ENCODE measurements around the gene MALT1.

Gene MALT1

DNA sequence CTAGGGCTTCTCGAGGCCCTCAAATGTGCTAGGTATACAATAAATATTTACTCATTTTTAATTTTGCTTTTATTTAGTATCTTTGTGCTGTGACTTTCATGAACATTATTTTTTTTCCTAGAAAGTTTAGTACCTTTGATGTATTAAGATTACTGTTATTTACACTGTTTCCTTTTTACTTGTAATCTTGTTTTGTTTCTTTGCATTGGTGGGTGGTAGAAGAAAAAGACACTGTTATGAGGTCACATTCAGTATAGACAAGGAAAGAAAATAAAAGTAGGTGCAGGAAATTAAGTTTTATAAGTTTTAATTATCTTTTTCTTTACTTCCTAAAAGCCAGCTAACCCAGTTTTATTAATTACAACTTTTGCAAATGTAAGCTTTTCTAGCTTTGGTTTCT is 23.0 kb downstream of the MALT1 start:
- no peak for DNase-seq

DNA sequence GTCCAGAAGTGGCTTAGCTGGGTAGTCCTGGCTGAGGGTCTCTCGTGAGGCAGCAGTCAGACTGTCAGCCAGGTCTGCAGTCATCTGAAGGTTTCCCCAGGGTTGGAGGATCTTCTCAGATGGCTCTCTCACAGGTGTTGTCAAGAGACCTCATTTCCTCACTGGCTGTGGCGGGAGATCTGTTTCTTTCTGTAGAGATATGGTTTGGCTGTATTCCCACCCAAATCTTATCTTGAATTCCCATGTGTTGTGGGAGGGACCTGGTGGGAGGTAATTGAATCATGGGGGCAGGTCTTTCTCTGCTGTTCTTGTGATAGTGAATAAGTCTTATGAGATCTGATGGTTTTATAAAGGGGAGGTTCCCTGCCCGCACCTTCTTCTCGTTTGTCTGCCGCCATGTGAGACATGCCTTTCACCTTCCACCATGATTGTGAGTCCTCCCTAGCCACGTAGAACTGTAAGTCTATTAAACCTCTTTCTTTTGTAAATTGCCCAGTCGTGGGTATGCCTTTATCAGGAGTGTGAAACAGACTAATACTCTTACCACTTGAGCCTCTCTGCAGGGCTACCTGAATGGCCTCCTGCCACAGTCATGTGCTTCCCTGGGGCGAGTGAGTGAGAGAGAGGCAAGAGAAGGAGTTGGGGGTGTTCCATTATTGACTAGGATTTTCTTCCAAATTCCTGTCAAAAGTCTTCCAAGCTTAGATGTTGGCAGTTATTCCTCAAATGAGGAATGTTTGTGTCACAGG is 23.6 kb downstream of the MALT1 start:
- DNase-seq, result no peak

DNA sequence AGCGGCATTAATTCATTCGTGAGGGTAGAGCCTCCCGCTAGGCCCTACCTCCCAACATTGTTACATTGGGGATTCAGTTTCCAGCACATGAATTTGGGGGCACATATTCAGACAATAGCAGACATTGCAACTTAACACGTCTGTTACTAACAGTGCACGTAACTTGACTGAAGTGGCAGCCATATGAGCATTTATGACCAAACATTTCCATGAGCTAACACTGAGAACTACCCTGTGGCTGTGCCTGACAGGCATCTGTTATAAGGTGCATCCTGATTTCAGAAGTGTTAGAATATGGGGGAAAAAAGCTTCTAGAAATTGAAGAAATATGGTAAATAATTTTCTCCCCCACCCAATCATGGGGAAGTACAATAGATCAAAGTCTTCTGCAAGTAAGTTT is 24.5 kb downstream of the MALT1 start:
- no peak for DNase-seq

DNA sequence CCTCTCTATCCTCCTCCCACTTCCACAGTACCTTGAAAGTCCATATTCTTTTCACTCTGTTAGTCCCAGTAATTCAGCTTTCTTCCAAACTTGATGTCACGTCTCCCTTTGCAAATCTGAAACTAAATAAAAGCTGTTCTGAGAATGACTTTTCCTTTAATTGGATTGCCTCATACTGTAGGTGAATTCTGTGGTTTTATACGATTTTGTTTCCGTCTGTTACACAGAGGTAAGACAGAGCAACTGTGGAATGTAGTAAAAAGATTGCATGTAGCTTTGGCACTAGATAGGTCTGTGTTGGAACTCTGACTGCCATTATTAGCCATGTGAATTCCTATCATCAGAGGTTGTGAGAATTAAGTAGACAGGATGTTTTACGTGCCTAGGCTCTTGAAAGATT is 25.9 kb downstream of the MALT1 start:
- DNase-seq, result no peak

DNA sequence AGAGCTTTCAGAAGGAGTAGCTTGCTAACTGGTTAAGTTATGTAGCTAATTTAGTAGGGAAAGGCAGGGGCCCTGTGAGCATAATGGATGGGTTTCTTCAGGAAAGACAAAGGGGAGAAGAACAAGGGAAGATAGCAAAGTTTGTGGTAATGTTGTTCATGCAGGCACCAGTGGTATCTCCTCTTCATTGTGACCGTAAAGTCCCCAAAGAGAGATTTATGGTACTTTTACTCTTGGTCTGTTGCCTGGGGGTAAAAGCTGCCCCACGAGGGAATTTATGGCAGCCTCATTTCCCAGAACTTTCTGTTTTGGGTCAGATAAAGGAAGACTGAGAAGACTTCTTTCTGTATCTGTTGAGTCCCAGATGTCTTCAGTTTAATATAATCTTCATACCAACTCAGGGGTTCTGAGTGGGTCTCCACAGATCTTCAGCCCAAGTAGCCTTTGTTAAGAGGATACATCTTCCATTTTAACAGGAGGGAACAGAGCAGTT is 27.5 kb downstream of the MALT1 start:
- DNase-seq, result no peak

DNA sequence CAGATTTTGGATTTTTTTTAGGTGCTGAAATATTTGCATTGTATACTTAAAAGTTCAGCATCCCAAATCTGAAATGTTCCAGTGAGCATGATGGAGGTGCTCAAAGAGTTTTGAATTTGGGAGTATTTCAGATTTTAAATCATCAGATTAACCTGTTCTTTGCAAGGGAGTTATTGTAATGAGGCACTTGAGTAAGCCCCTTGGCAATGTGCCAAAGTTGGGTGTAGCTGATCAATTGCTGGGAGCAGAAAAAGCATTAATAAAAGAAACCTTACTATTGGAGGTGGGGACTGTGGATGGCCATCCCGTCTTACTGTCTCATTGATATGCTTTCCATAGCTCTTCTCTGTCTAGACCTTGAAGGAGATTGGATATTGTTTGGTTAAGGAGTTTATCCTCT is 28.3 kb downstream of the MALT1 start:
- DNase-seq, result no peak

DNA sequence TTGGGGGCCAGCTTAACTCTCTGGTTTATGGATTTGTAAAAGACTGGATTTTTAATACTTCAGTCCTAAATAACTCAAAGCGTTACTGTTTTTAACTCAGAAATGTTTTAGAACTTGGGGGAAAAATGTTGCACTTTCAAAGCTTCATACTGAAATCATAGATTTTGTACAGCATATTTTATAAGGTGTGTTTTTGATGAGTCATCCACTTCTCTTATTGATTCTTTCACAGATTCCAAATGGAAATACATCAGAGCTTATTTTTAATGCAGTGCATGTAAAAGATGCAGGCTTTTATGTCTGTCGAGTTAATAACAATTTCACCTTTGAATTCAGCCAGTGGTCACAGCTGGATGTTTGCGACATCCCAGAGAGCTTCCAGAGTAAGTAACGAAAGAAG is 28.9 kb downstream of the MALT1 start:
- DNase-seq, result no peak

DNA sequence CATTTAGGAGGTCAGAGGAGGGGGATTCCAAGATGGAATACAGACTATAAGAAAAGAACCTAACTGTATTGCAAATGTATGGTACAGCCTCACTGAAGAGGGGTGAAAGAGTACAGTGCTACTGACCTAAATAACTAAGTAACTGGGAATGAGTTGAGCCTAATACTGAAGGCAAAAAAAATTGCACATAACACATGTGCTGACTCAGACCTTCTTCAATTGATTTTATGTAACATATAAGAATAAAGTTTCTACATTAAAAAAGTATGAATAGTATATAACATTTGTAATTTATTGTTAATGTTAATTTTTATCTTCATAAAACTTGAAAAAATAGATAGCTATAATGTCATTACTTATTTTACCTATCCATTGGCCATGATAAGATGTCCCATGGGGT is 41.7 kb downstream of the MALT1 start:
- no peak for DNase-seq

DNA sequence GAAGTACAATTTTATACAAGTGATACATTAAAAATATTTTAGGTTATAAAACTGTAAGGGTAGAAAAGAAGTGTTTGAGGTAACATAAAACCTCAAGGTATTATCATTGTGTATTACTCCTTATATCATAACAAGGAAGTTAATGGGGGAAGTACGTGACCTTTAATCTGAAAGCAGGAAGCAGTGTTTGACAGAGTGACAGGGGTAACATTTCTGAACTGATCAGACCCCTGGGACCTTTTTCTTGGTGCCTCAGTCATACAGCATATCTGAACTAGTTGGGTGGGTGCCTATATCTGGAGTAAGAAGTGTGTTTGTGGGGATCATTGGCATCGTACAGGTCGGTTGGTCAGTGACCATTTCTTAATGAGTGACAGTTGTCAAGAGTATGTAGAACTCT is 43.0 kb downstream of the MALT1 start:
- DNase-seq, result no peak

DNA sequence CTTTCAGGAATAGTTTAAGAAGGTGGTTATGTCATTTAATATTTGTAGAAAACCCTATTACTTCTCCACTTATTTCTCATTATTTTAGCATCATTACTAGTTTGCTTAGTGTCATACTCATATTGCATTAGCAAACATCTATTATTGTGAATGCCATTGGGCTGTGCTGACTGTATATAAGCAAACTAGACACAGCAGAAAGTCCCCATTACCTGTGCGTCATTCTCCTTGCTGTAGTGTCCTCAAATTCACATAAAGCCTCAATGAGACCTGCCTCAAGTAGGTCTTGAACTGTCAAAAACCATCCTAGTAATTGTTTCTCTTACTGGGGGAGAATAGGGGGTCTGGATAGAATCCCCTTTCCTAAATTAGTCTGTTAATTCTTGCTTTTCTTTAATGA is 43.6 kb downstream of the MALT1 start:
- DNase-seq, result no peak

DNA sequence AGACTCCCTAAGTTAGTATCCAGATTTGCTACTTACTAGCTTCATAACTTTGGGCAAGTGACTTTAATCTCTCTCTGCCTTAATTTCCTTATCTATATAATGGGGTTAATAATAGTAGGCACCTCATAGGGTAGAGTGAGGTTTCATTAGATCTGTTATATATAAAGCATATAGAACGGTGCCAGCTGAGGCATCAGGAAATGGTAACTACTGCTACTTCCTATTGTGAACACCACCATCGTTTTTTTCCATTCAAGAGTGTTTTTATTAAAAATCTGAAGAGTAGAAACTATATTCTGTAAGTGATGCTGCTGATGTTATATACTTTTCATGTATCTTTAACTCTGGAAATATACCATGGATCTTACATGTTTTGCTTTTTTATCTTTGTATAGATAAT is 44.3 kb downstream of the MALT1 start:
- DNase-seq, result no peak

DNA sequence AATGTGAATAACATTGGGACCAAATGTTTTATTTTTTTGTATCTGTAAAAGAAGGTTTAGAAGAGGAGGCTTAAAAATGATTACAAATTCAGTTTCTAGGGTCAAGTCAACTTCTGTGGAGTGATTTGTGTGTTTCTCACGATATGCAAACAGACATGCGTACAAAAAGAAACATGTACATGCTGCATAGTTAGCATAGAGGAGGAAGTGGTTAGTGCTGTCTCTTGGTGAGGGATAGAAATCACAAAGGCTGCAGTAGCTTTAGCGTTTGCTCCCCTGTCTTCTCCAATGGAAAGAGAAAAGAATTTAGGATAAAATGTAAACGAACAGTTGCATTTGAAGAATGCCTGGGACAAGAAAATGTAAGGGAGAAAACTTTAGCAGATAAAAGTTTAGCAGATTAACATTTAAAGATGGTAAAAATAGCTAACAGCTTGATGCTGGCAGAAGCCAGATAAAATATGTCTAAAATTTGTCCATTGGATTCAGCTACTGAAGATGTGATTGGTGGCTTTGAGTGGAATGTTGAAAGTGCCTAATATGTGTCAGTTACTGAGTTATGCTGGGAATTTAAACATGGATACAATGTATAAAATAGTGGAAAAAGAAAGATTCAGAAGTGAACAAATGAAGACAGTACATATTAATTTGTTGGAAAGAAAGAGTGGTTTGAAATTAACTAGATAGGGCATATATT is 44.9 kb downstream of the MALT1 start:
- peak; percentile 7 for DNase-seq

DNA sequence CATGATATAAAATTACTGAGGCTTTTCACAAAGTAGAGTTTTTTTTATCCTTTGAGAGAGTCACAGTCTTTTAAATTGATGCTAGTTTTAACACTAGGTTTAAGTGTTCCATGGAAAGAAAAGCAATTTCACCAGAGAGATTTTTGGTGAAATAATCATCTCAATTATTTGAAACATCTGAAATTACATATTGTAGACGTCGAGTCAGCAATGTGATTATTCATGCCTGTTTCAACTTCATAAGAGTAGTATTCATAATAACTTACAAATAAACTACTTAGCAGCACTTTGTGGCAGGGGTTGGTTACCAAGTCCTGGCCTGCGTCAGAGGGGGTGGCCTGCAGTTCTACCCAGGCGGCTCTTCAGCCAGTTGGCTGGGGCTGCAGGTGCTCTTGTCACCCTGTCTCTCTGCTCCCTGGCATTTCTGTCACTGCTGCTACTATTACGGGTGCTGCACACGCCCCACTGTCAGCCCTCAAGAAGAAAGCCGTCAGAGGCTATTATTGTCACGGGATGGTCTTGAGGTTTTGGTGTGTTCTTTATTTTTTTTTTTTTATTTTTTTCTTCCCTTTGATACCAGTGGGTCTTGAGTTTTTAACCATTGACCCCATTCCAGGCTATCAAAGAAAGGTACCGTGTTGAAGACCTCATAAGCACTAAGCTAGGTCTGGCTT is 50.4 kb downstream of the MALT1 start:
- DNase-seq, result peak; percentile 33

DNA sequence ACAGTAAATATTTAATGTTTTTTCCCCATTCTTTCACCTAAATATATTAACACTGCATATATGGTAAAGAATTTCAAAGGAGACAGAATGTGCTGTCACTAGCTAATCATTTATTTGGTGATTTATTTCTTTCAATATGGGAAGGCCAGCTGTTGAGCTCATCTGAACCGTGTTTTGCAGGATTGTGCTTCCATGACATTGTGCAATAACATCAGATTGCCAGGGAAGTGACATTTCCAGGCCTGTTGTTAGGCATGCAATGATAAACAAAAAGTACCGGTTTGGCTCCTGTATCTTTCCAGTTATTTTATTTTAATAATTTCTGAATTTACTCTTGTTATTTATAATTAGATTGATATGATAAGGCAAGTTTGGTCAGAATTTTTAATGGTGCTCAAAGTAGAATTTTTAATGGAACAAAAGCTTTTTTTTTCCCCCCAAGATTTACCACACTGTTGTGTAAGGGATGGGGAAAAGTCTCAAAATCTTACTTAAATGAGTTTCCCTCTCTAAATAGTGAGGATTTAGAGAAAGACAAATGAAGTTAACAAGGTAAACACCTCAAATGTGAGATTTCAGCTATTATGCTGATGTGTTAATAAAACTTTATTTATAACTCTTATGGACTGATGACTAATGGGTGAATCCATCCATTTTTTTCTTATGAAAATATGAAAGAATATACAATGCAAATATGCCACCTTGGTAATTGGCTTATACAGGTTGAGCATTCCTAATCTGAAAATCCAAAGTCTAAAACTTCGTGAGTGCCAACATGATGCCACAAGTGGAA is 52.7 kb downstream of the MALT1 start:
- peak; percentile 17 for DNase-seq

DNA sequence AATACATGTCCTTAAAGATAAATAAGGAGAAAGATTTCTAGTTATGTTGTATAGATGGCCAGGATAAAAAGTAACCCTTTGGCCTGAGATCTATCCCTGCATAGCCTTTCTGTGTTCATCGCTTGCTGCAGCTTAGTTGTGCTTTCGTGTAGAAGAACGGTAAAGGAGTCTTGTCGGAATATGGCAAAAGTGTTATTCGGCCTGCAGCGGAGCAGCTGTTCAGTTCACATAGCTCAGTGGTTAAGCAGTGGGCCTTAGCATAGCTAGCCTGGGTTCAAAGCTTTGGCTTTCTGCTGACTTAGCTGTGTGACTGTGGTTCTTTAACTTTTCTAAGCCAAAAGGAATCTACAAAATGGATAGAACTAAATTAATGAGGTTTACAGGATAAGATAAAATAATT is 55.4 kb downstream of the MALT1 start:
- DNase-seq, result no peak

DNA sequence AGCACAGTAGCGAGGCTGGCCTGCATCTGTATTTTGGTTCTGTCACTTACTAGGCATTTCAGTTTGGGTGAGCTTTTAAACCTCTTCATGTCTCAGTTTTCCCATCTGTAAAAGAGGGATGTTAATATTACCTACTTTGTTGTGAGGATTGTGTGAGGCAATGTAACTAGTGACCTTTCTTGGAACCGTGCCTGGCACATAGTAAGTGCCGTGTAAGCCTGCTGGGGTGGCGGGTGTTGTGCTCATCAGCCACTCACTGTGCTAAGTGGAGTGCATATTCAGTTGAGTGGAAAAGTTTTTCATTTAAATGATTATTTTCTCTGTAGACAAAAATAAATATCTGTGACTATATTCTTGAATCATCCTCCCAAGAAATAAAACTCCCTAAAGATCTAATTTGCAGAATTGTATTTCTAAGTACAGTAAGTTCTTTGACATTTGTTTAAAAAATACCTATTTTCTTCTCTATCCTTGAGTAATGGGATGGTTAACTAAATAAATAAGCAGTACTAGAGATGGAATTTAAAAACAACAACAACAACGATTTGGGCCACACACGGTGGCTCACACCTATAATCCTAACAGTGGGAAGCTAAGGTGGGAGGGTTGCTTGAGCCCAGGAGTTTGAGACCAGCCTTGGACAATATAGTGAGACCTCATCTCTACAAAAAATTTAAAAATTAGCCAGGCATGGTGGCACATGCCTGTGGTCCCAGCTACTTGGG is 56.7 kb downstream of the MALT1 start:
- peak; percentile 23 for DNase-seq

DNA sequence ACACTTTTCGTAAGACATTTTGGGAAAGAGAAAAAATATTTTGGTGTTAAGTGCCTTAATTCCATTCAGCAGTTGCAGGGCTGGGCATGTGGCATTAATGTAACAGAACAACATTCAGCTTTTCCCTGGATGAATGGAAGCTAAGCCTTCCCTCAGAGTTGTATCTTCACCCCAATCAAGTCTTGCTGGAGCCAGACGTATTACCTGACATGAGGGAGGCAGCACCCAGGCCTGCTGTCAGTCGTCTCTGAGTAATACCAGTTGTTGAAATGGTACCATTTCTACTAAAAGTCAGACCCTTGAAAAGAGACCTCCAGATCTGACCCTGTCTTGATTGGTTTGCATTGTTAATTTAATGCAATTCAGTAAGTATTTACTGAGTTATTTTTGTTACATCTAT is 57.5 kb downstream of the MALT1 start:
- no peak for DNase-seq

DNA sequence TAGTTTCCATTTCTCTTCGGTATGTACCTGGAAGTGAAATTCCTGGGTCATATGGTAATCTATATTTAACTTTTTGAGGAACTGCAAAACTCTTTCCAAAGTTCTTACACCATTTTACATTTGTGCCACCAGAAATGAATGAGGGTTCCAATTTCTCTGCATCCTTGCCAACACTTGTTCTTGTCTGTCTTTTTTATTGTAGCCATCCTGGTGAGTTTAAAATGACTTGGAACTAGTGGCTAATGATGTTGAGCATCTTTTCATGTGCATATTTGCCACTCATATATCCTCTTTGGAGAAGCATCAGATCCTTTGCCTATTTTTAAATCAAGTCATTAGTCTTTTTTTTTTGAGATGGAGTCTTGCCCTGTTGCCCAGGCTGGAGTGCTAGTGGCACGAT is 59.4 kb downstream of the MALT1 start:
- no peak for DNase-seq

DNA sequence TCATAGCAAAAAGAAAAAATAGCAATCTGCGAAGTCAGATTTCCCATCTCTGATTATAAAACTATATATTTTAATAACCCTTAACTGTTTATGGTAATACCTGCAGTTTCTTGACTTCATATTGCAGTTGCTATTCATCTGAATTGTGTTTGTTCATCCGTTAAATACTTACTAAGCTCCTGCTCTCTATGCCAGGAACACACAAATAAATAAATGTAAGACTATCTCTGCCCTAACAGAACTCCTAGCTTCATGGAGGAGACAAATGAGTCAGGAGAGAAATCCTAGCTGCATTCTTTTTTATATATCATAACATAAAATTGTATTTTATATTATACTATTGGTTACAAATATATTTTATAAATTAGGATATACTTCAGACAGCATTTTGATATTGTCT is 61.2 kb downstream of the MALT1 start:
- no peak for DNase-seq

DNA sequence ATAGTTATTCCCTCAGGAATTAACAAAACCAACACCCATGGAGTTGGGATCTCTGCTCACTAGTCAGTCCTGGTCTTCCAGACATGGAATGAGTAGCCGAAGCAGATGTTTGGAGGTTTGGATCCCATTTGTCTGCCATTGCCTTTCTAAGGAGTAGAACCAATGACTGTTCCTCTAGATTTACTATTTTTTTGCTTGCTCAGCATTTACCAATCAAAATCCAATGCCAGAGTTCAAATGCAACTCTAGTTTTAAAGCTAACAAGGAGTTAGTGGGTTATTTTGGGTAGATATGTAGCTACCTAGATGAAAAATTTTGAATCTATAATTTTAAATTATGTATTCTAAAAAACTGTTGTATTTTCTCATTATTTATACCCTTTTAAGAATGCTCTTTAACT is 62.6 kb downstream of the MALT1 start:
- no peak for DNase-seq

DNA sequence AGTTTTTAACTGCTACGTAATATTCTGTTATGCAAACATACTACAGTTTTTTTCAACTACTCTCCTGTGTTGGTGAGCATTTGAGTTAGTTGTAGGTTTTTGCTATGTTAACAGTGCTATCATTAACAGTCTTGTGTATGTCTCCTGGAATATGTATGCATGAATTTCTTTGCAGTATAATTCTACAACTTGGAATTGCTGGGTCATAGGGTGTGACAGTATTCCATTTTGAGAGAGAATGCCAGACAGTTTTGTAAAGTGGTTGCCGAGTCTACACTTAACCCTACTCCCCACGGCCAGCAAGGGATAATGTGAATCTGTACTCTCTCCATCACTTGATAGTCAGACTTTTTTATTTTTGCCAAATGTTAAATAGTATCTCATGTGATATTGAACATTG is 67.1 kb downstream of the MALT1 start:
- DNase-seq, result no peak

DNA sequence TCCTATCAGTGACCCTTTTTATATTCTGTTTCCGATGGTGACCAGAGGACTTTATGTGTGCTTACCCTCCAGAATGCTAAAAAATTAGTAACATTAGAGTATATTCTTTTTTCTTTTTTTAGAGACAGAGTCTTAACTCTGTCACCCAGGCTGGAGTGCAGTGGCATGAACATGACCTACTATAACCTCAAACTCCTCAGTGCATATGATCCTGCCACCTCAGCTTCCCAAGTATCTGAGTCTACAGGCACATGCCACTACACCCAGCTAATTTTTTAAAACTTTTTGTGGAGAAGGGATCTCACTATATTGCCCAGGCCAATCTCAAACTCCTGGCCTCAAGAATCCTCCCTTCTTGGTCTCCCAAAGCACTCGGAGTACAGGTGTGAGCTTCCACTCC is 74.6 kb downstream of the MALT1 start:
- no peak for DNase-seq

Measured in fibroblast of skin of right quadriceps (primary cell).